ENCODE results near the gene HES1. TPM values are rescaled to one million over a fixed set of nuclear protein-coding genes. Genes with fewer than 3 reads are reported as not detected.

Gene HES1
- total and polyA plus RNA-seq, 4 donors: 16.5 to 70.6 (median 27.5) TPM

DNA sequence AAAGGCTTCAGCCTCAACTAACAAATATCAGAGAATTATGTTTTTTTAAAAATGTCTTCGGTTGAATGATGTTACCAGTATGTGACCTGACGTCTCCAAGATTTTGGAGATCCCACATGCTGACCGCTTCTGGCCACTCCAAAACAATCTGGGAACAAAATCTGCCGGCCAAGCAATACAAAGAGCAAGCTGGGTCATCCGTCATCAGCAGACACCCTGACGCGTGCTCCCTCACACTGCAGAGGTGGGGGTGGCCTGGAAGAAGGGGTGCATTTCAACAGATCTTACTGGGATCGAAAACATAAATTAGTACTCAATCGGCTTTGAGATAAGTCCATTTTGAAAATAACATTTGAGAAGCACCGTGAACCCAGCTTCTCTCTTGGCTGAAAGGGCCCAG is 33.6 kb downstream of the HES1 start:
- DNase-seq (peak in 1 of 3 donors; percentile 29), ATAC-seq (ENCODE audit: insufficient read depth, low FRiP score) (no peak)
- Histone ChIP-seq H3K9me3 (ENCODE audit: control insufficient read depth in 4 of 4, insufficient read depth in 3 of 4, low read length in 3 of 4) (no peaks in the 10 kb centered on the region), H3K4me3 (no peak overlapping the region), H3K9ac (ENCODE audit: insufficient read depth in 1 of 2, low read length in 2 of 2) (no peak overlapping the region), H3K4me1 (ENCODE audit: control insufficient read depth in 5 of 5, insufficient read depth in 5 of 5, low read length in 5 of 5) (peaks cover 0 to 62% (median 14%) of the 10 kb centered on the region in 5 donors), H3K27me3 (ENCODE audit: control insufficient read depth in 3 of 3, insufficient read depth in 3 of 3, low read length in 2 of 3) (no peaks in the 10 kb centered on the region), H3K36me3 (ENCODE audit: control insufficient read depth in 4 of 4, insufficient read depth in 4 of 4, low read length in 4 of 4) (no peaks in the 10 kb centered on the region), H3K27ac (ENCODE audit: low read depth in 1 of 2, low read length in 1 of 2) (no peak overlapping the region)
- TF ChIP-seq, protein P1, sequence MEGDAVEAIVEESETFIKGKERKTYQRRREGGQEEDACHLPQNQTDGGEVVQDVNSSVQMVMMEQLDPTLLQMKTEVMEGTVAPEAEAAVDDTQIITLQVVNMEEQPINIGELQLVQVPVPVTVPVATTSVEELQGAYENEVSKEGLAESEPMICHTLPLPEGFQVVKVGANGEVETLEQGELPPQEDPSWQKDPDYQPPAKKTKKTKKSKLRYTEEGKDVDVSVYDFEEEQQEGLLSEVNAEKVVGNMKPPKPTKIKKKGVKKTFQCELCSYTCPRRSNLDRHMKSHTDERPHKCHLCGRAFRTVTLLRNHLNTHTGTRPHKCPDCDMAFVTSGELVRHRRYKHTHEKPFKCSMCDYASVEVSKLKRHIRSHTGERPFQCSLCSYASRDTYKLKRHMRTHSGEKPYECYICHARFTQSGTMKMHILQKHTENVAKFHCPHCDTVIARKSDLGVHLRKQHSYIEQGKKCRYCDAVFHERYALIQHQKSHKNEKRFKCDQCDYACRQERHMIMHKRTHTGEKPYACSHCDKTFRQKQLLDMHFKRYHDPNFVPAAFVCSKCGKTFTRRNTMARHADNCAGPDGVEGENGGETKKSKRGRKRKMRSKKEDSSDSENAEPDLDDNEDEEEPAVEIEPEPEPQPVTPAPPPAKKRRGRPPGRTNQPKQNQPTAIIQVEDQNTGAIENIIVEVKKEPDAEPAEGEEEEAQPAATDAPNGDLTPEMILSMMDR (IDR thresholded peaks at IDR 0.05; ENCODE audit: control extremely low read depth, extremely low read depth): no peak
- 88 to 90% methylated on average over 10 of the region's 10 CpGs for WGBS, 2 donors

- Histone ChIP-seq H3K9ac (ENCODE audit: insufficient read depth in 1 of 2, low read length in 2 of 2) (no peak overlapping the region), H3K4me3 (no peak overlapping the region), H3K27ac (ENCODE audit: low read depth in 1 of 2, low read length in 1 of 2) (no peak overlapping the region), H3K27me3 (ENCODE audit: control insufficient read depth in 3 of 3, insufficient read depth in 3 of 3, low read length in 2 of 3) (no peaks in the 10 kb centered on the region), H3K9me3 (ENCODE audit: control insufficient read depth in 4 of 4, insufficient read depth in 3 of 4, low read length in 3 of 4) (no peaks in the 10 kb centered on the region), H3K4me1 (ENCODE audit: control insufficient read depth in 5 of 5, insufficient read depth in 5 of 5, low read length in 5 of 5) (peaks cover 0 to 56% (median 15%) of the 10 kb centered on the region in 5 donors), H3K36me3 (ENCODE audit: control insufficient read depth in 4 of 4, insufficient read depth in 4 of 4, low read length in 4 of 4) (no peaks in the 10 kb centered on the region)
- no peak for ATAC-seq (ENCODE audit: insufficient read depth, low FRiP score)
- no peak for DNase-seq
- 47 to 53% methylated on average over 2 of the region's 2 CpGs for WGBS, 2 donors
- TF ChIP-seq, protein P1 (IDR thresholded peaks at IDR 0.05; ENCODE audit: control extremely low read depth, extremely low read depth): no peak
Observed at GRCh38 chr3:194170793-194171192, 34.8 kb downstream of the HES1 start.

DNA sequence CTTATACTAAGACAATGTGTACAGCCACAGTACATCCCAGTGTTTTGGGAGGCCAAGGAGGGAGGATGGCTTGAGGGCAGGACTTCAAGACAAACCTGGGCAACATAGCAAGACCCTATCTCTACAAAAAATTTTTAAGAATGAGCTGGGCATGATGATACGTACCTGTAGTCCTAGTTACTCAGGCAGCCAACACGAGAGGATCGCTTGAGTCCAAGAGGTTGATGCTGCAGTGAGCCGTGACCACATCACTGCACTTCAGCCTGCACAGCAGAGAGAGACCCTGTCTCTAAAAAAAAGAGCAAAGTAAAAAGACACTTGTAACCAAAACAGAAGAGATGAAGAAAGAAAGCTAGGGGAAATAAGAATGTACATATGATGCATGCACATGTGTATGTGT is 38.5 kb downstream of the HES1 start:
- Histone ChIP-seq H3K4me1 (ENCODE audit: control insufficient read depth in 5 of 5, insufficient read depth in 5 of 5, low read length in 5 of 5) (peaks cover 0 to 53% (median 14%) of the 10 kb centered on the region in 5 donors), H3K4me3 (no peak overlapping the region), H3K36me3 (ENCODE audit: control insufficient read depth in 4 of 4, insufficient read depth in 4 of 4, low read length in 4 of 4) (no peaks in the 10 kb centered on the region), H3K9me3 (ENCODE audit: control insufficient read depth in 4 of 4, insufficient read depth in 3 of 4, low read length in 3 of 4) (no peaks in the 10 kb centered on the region), H3K9ac (ENCODE audit: insufficient read depth in 1 of 2, low read length in 2 of 2) (no peak overlapping the region), H3K27me3 (ENCODE audit: control insufficient read depth in 3 of 3, insufficient read depth in 3 of 3, low read length in 2 of 3) (no peaks in the 10 kb centered on the region), H3K27ac (ENCODE audit: low read depth in 1 of 2, low read length in 1 of 2) (no peak overlapping the region)
- ATAC-seq (ENCODE audit: insufficient read depth, low FRiP score): no peak
- WGBS, 2 donors: 96 to 100% methylated on average over 4 of the region's 4 CpGs
- TF ChIP-seq, protein P1 (IDR thresholded peaks at IDR 0.05; ENCODE audit: control extremely low read depth, extremely low read depth): no peak
- no peak for DNase-seq

GRCh38 chr3:194174980-194175379 is 39.0 kb downstream of the HES1 start:
- no peak for DNase-seq
- Histone ChIP-seq H3K27me3 (ENCODE audit: control insufficient read depth in 3 of 3, insufficient read depth in 3 of 3, low read length in 2 of 3) (no peaks in the 10 kb centered on the region), H3K4me1 (ENCODE audit: control insufficient read depth in 5 of 5, insufficient read depth in 5 of 5, low read length in 5 of 5) (peaks cover 0 to 48% (median 9%) of the 10 kb centered on the region in 5 donors), H3K9ac (ENCODE audit: insufficient read depth in 1 of 2, low read length in 2 of 2) (no peak overlapping the region), H3K9me3 (ENCODE audit: control insufficient read depth in 4 of 4, insufficient read depth in 3 of 4, low read length in 3 of 4) (no peaks in the 10 kb centered on the region), H3K4me3 (no peak overlapping the region), H3K27ac (ENCODE audit: low read depth in 1 of 2, low read length in 1 of 2) (no peak overlapping the region), H3K36me3 (ENCODE audit: control insufficient read depth in 4 of 4, insufficient read depth in 4 of 4, low read length in 4 of 4) (no peaks in the 10 kb centered on the region)
- TF ChIP-seq, protein P1 (IDR thresholded peaks at IDR 0.05; ENCODE audit: control extremely low read depth, extremely low read depth): no peak
- WGBS, 2 donors: 96 to 98% methylated on average over 6 of the region's 6 CpGs
- ATAC-seq (ENCODE audit: insufficient read depth, low FRiP score): no peak
